Measurements from ENCODE around the gene NFIC.
"Not testable (repeated sequence)": the region's sequence is repeated elsewhere in the genome, so short reads cannot be mapped to it uniquely, and the experiment has no call there.

The NFIC gene

GRCh38 chr19:3374369-3375112, 8.2 kb downstream of the NFIC start:
- DNase-seq: no peak

- DNase-seq: no peak
Observed at GRCh38 chr19:3375221-3376090, 9.1 kb downstream of the NFIC start.

GRCh38 chr19:3376091-3376455, 9.7 kb downstream of the NFIC start:
- not testable (repeated sequence) for DNase-seq

GRCh38 chr19:3378352-3379150, 12.2 kb downstream of the NFIC start:
- DNase-seq: no peak

GRCh38 chr19:3380829-3381228, 14.4 kb downstream of the NFIC start:
- no peak for DNase-seq

GRCh38 chr19:3381701-3382372, 15.5 kb downstream of the NFIC start:
- DNase-seq: no peak

- DNase-seq: no peak
Observed at GRCh38 chr19:3382460-3383100, 16.2 kb downstream of the NFIC start.

GRCh38 chr19:3383121-3383722, 16.8 kb downstream of the NFIC start:
- no peak for DNase-seq

- no peak for DNase-seq
Observed at GRCh38 chr19:3386447-3387234, 20.3 kb downstream of the NFIC start.

GRCh38 chr19:3387645-3388589, 21.5 kb downstream of the NFIC start:
- no peak for DNase-seq

- no peak for DNase-seq
Observed at GRCh38 chr19:3389446-3389778, 23.0 kb downstream of the NFIC start.

GRCh38 chr19:3389876-3390371, 23.5 kb downstream of the NFIC start:
- DNase-seq: no peak

GRCh38 chr19:3391911-3392310, 25.5 kb downstream of the NFIC start:
- DNase-seq: not testable (repeated sequence)

- DNase-seq: no peak
Observed at GRCh38 chr19:3392480-3392879, 26.1 kb downstream of the NFIC start.

GRCh38 chr19:3396881-3397265, 30.5 kb downstream of the NFIC start:
- DNase-seq: no peak

- no peak for DNase-seq
Observed at GRCh38 chr19:3397266-3398022, 31.1 kb downstream of the NFIC start.

GRCh38 chr19:3398114-3398899, 31.9 kb downstream of the NFIC start:
- no peak for DNase-seq

GRCh38 chr19:3398900-3399278, 32.5 kb downstream of the NFIC start:
- DNase-seq: no peak
